GM12878 (cell line): ENCODE measurements around the gene OR2B3. TPM values are rescaled to one million over a fixed set of nuclear protein-coding genes. Genes with fewer than 3 reads are reported as not detected.
"Not testable (repeated sequence)": the region's sequence is repeated elsewhere in the genome, so short reads cannot be mapped to it uniquely, and the experiment has no call there.

Experiments used
- ATAC-seq: fragments of 200-7000 bp; cut with Tn5 transposase; 3 replicates; pipeline ENCODE4 v1.9.1; 2020; ENCODE audit warnings: mild to moderate bottlenecking, moderate library complexity
- BruUV-seq: library from RNA; stranded (reverse); fragments of 400-500 nt; replicated peaks from 2 replicates; lab custom pipeline; 2021; lab: Mats Ljungman, UMichigan
- CTCF ChIA-PET: fragments of 300-600 bp; sonication (Branson Sonifier 250); formaldehyde crosslinking; extraction: SDS; loops from one replicate; lab custom pipeline; 2021; ENCODE audit warnings: inconsistent platforms; lab: Yijun Ruan, JAX
- POLR2A ChIA-PET: fragments of 350-600 bp; formaldehyde crosslinking; extraction: SDS; loops from one replicate; lab custom pipeline; 2021; ENCODE audit warnings: inconsistent platforms; lab: Charles Lee
- RAD21 ChIA-PET: fragments of 300-600 bp; sonication (Branson Sonifier 250); formaldehyde crosslinking; loops from one replicate; lab custom pipeline; 2023; ENCODE audit warnings: antibody characterized with exemption; ENCODE audit not compliant: unreplicated experiment; lab: Charles Lee
- SMC1A ChIA-PET: fragments of 300-600 bp; sonication (Branson Sonifier 250); formaldehyde crosslinking; loops from one replicate; lab custom pipeline; 2023; ENCODE audit not compliant: unreplicated experiment, uncharacterized antibody; lab: Charles Lee
- DNase-seq: peaks from one replicate; pipeline ENCODE4 v3.0.0-alpha.2; 2011; ENCODE audit warnings: low read depth, low spot score
- FAIRE-seq: peaks from 3 replicates; lab custom pipeline; 2011; peaks lifted over from hg19 to GRCh38; lab: Jason Lieb, UNC
- H2AFZ ChIP-seq: 2 replicates; pipeline ENCODE4 v1.6.0; 2011; ENCODE audit warnings: low read depth, low read length, control low read depth; ENCODE audit not compliant: control insufficient read depth
- H3K27ac ChIP-seq: 2 replicates; pipeline ENCODE4 v1.5.1; 2011; ENCODE audit warnings: control low read depth; ENCODE audit not compliant: control insufficient read depth, insufficient read depth
- H3K27me3 ChIP-seq, 2 experiments: replicated peaks in 1 of 2; 2 replicates each; pipeline versions ENCODE4 v1.6.0 to v1.6.1; 2011; ENCODE audit warnings: low read length in 1 of 2; ENCODE audit not compliant: control insufficient read depth in 2 of 2, insufficient read depth in 2 of 2
- H3K36me3 ChIP-seq, 2 experiments: 2 replicates each; pipeline ENCODE4 v1.5.1; 2011; ENCODE audit warnings: low read length in 1 of 2; ENCODE audit not compliant: control insufficient read depth in 2 of 2, insufficient read depth in 2 of 2
- H3K4me1 ChIP-seq: 2 replicates; pipeline ENCODE4 v1.6.1; 2011; ENCODE audit warnings: mild to moderate bottlenecking, low read length, moderate library complexity, mixed read lengths; ENCODE audit not compliant: control insufficient read depth, insufficient read depth
- H3K4me2 ChIP-seq: 2 replicates; pipeline ENCODE4 v1.6.0; 2011; ENCODE audit warnings: control low read depth; ENCODE audit not compliant: control insufficient read depth, insufficient read depth
- H3K4me3 ChIP-seq: fragments of 200-600 bp; sonication (generic); 2 replicates; pipeline ENCODE4 v1.5.1; 2016
- H3K79me2 ChIP-seq: 2 replicates; pipeline ENCODE4 v1.6.0; 2011; ENCODE audit warnings: low read length; ENCODE audit not compliant: control insufficient read depth, insufficient read depth
- H3K9ac ChIP-seq: 2 replicates; pipeline ENCODE4 v1.8.0; 2011; ENCODE audit warnings: low read length, control low read depth, mixed read lengths; ENCODE audit not compliant: control insufficient read depth, insufficient read depth
- H3K9me3 ChIP-seq: replicated peaks from 3 replicates; pipeline ENCODE4 v1.5.1; 2011; ENCODE audit warnings: mild to moderate bottlenecking, low read length; ENCODE audit not compliant: control insufficient read depth, insufficient read depth
- H4K20me1 ChIP-seq: 2 replicates; pipeline ENCODE4 v1.6.0; 2011; ENCODE audit not compliant: control insufficient read depth, insufficient read depth
- EGR1 ChIP-seq, 2 experiments: IDR thresholded peaks; 1 replicate in 1 of 2; 2 replicates in 1 of 2; pipeline ENCODE4 v1.6.1; 2011 to 2012; ENCODE audit warnings: low read depth in 2 of 2, low read length in 2 of 2, borderline replicate concordance in 1 of 2, mild to moderate bottlenecking in 1 of 2, moderate library complexity in 1 of 2
- KDM1A ChIP-seq: fragments of 200-600 bp; sonication (generic); IDR thresholded peaks from 2 replicates; pipeline ENCODE4 v1.6.1; 2016; ENCODE audit warnings: borderline replicate concordance
- MXI1 ChIP-seq: fragments of 150-350 bp; IDR thresholded peaks from 2 replicates; pipeline ENCODE4 v1.6.1; 2011; ENCODE audit warnings: low read depth, mild to moderate bottlenecking, inconsistent platforms, low read length, improper control_type of control experiment
- MYC ChIP-seq: IDR thresholded peaks from 2 replicates; pipeline ENCODE4 v1.6.1; 2011; ENCODE audit warnings: mild to moderate bottlenecking, low read length, moderate library complexity, inconsistent platforms; ENCODE audit not compliant: insufficient read depth, insufficient replicate concordance, insufficient read length, severe bottlenecking
- RB1 ChIP-seq: fragments of 450-650 bp; formaldehyde crosslinking; IDR thresholded peaks from 2 replicates; pipeline ENCODE4 v1.6.1; 2017; ENCODE audit warnings: mild to moderate bottlenecking, borderline replicate concordance
- WGBS: methylation state at CpG from one replicate; pipeline ENCODE4 v1.1.6; 2016; ENCODE audit warnings: low lambda C conversion rate; ENCODE audit not compliant: insufficient replicate concordance, insufficient coverage; ENCODE audit errors: missing lambda C conversion rate; 5-methylcytosine and 5-hydroxymethylcytosine counted together
- in situ Hi-C: fragments of 300-500 bp; cut with MboI; formaldehyde crosslinking; loops from 9 replicates; pipeline ENCODE4 v1.14.3; 2018; ENCODE audit warnings: mixed read lengths
- intact Hi-C: fragments of 100-400 bp; cut with micrococcal nuclease; formaldehyde crosslinking; loops from one replicate; pipeline ENCODE4 v1.14.2; 2022; ENCODE audit not compliant: unreplicated experiment
- polyA plus RNA-seq, 11 experiments: library from polyadenylated mRNA; depleted of rRNA in 4 of 11; unstranded in 6 of 11; stranded (reverse) in 5 of 11; fragments of >200 nt; fragmentation: Nextera tagmentation in 4 of 11; fragmentation: Illumina TruSeq in 1 of 11; extraction: Ambion mirVana in 4 of 11; extraction: Trizol in 1 of 11; gene quantifications; 1 replicate in 1 of 11; 2 replicates in 10 of 11; pipeline versions ENCODE4 v1.2.1 to v1.2.3, GENCODE V29; 2011 to 2016; ENCODE audit warnings: inconsistent platforms in 2 of 11, missing spikeins in 2 of 11, low read depth in 1 of 11
- total RNA-seq, 4 experiments: library from RNA; depleted of rRNA in 3 of 4; stranded (reverse); fragments of >200 nt in 3 of 4; fragmentation: Illumina TruSeq in 1 of 4; extraction: Trizol in 1 of 4; gene quantifications; 2 replicates each; pipeline versions ENCODE4 v1.2.1 to v1.2.3, GENCODE V29; 2013 to 2021
- TF ChIP-seq, protein P1 (sequence below): fragments of 450-650 bp; IDR thresholded peaks from 2 replicates; pipeline ENCODE4 v1.6.1; 2016; ENCODE audit warnings: mild to moderate bottlenecking

The OR2B3 gene
- total and polyA plus RNA-seq, 10 of the 15 experiments (the other 5 are each of a cell fraction or from before 2014, with no cell fraction given), result not detected

DNA sequence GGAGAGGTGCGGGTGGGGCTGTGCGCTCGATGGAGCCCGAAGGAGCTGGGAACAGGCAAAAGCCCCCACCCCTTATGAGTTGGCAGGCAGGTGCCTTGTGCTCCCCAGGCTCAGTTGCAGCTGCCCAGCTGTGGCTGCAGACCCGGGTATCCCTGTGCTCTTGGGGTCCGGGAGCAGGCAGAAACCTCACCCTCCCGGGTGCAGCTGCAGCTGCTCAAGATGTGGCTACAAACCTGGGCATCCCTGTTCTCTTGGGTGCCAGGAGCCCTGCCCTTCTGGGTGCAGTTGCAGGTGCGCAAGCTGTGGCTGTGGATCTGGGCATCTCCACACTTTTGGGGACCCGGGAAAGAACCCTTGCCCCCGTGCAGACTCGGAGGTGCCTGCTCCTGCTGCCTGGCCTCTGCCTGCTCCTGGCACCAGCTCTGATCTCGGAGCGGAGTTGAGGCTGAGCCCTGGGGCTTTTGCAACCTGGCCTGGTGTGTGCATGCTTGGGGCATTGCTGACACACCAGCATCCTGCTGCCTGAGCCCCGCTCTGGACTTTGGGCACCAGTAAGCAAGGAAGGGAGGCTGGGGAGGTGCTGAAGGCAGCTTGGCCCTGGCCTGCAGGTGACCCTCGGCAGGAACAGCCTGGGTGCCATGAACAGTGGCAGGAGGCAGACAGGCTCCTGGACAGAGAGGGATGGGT lies 42.4 kb upstream of the OR2B3 start:
- no peak overlapping the region for H3K27ac ChIP-seq
- no peak for TF ChIP-seq MXI1
- TF ChIP-seq KDM1A, result no peak
- TF ChIP-seq, protein P1, sequence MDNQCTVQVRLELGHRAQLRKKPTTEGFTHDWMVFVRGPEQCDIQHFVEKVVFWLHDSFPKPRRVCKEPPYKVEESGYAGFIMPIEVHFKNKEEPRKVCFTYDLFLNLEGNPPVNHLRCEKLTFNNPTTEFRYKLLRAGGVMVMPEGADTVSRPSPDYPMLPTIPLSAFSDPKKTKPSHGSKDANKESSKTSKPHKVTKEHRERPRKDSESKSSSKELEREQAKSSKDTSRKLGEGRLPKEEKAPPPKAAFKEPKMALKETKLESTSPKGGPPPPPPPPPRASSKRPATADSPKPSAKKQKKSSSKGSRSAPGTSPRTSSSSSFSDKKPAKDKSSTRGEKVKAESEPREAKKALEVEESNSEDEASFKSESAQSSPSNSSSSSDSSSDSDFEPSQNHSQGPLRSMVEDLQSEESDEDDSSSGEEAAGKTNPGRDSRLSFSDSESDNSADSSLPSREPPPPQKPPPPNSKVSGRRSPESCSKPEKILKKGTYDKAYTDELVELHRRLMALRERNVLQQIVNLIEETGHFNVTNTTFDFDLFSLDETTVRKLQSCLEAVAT, result no peak
- no peak for TF ChIP-seq EGR1 (IDR thresholded peaks at IDR 0.05; ENCODE audit: borderline replicate concordance in 1 of 2, low read depth in 2 of 2, low read length in 2 of 2)
- no peak for TF ChIP-seq RB1
- TF ChIP-seq MYC, result no peak
- no peak overlapping the region for H3K4me3 ChIP-seq
- H2AFZ ChIP-seq, result no peak overlapping the region
- SMC1A ChIA-PET, result no interaction called here
- H3K4me1 ChIP-seq, result no peaks in the 10 kb centered on the region
- in situ Hi-C loops (no loop called here), intact Hi-C loops (no loop called here)
- RAD21 ChIA-PET, result no interaction called here
- 16% methylated on average over 15 of the region's 15 CpGs for WGBS
- no peaks in the 10 kb centered on the region for H3K79me2 ChIP-seq
- no peaks in the 10 kb centered on the region for H3K36me3 ChIP-seq
- no peak overlapping the region for H3K9ac ChIP-seq
- peaks cover 0 to 3% of the 10 kb centered on the region in 2 experiments; a peak in 1 of 4 replicates for H3K27me3 ChIP-seq
- no peak for ATAC-seq
- FAIRE-seq, result no peak
- POLR2A ChIA-PET, result no interaction called here
- BruUV-seq, result no TSS peak
- H4K20me1 ChIP-seq, result no peaks in the 10 kb centered on the region
- DNase-seq, result no peak
- H3K9me3 ChIP-seq, result no peaks in the 10 kb centered on the region
- CTCF ChIA-PET, result no interaction called here
- no peak overlapping the region for H3K4me2 ChIP-seq

DNA sequence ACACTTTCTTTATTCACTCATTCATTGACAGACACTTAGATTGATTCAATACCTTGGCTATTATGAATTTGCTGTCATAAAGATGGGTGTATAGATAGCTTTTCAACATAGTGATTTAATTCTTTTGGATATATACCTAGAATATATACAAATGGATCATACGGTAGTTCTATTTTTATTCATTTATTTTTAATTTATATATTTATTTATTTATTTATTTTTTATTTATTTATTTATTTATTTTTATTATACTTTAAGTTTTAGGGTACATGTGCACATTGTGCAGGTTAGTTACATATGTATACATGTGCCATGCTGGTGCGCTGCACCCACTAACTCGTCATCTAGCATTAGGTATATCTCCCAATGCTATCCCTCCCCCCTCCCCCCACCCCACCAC lies 27.9 kb upstream of the OR2B3 start:
- DNase-seq, POLR2A ChIA-PET, H3K27ac ChIP-seq, H4K20me1 ChIP-seq, H3K36me3 ChIP-seq, H3K9ac ChIP-seq, FAIRE-seq, SMC1A ChIA-PET, BruUV-seq, RAD21 ChIA-PET, H3K79me2 ChIP-seq, intact Hi-C loops, H3K4me1 ChIP-seq, ATAC-seq, H3K9me3 ChIP-seq, CTCF ChIA-PET, H3K4me3 ChIP-seq, in situ Hi-C loops, H2AFZ ChIP-seq, H3K27me3 ChIP-seq, H3K4me2 ChIP-seq: not testable (repeated sequence)
- WGBS, result 97% methylated on average over 1 of the region's 3 CpGs
